NCI-H2196 (cell line): Measurements from ENCODE around the gene SRRD.
A peak's percentile ranks its signal among the peaks of the same experiment; 100 is the strongest.

ENCODE experiments used
- DNase-seq: peaks from one replicate; lab custom pipeline; 2025; ENCODE audit not compliant: unreplicated experiment; lab: John Stamatoyannopoulos, UW

The SRRD gene

GRCh38 chr22:26453216-26453615 lies 30.5 kb upstream of the SRRD start:
- DNase-seq, result no peak

GRCh38 chr22:26453812-26454500 lies 29.7 kb upstream of the SRRD start:
- no peak for DNase-seq

- no peak for DNase-seq
Observed at GRCh38 chr22:26457661-26458272, 25.9 kb upstream of the SRRD start.

- DNase-seq, result no peak
Observed at GRCh38 chr22:26460202-26460601, 23.5 kb upstream of the SRRD start.

GRCh38 chr22:26461188-26461810 lies 22.4 kb upstream of the SRRD start:
- DNase-seq, result peak; percentile 38

GRCh38 chr22:26462051-26462450 lies 21.6 kb upstream of the SRRD start:
- DNase-seq, result no peak

- DNase-seq, result no peak
Observed at GRCh38 chr22:26462641-26463040, 21.0 kb upstream of the SRRD start.

- no peak for DNase-seq
Observed at GRCh38 chr22:26463101-26463661, 20.5 kb upstream of the SRRD start.

- no peak for DNase-seq
Observed at GRCh38 chr22:26463688-26464087, 20.0 kb upstream of the SRRD start.

- no peak for DNase-seq
Observed at GRCh38 chr22:26464312-26464711, 19.4 kb upstream of the SRRD start.

GRCh38 chr22:26466196-26466595 lies 17.5 kb upstream of the SRRD start:
- no peak for DNase-seq

- DNase-seq, result no peak
Observed at GRCh38 chr22:26470807-26471206, 12.9 kb upstream of the SRRD start.

GRCh38 chr22:26471522-26471921 lies 12.2 kb upstream of the SRRD start:
- no peak for DNase-seq

GRCh38 chr22:26474682-26475081 lies 9.0 kb upstream of the SRRD start:
- DNase-seq, result no peak

- no peak for DNase-seq
Observed at GRCh38 chr22:26476705-26477340, 6.9 kb upstream of the SRRD start.

GRCh38 chr22:26477341-26477731 lies 6.3 kb upstream of the SRRD start:
- no peak for DNase-seq

GRCh38 chr22:26479043-26479791 lies 4.5 kb upstream of the SRRD start:
- no peak for DNase-seq

GRCh38 chr22:26479792-26480610 lies 3.7 kb upstream of the SRRD start:
- no peak for DNase-seq

- DNase-seq, result no peak
Observed at GRCh38 chr22:26480611-26480932, 3.1 kb upstream of the SRRD start.

GRCh38 chr22:26481112-26481693 lies 2.5 kb upstream of the SRRD start:
- no peak for DNase-seq
